Esophagus squamous epithelium (tissue), 4 donors: ENCODE measurements around the gene INPP5E.

Experiments
- POLR2A ChIP-seq, 4 donors: fragments of 450-650 bp; IDR thresholded peaks; one replicate each; pipeline ENCODE4 v1.6.1; 2017; ENCODE audit warnings: antibody characterized with exemption in 4 of 4, mild to moderate bottlenecking in 4 of 4, moderate library complexity in 3 of 4
- TF ChIP-seq, protein P1 (sequence below), 6 experiments: fragments of 450-650 bp in 4 of 6; fragments of 200-600 bp in 2 of 6; sonication (generic) in 2 of 6; IDR thresholded peaks; one replicate each; pipeline ENCODE4 v1.5.1; 2016 to 2019; ENCODE audit warnings: antibody characterized with exemption in 6 of 6, mild to moderate bottlenecking in 4 of 6, moderate library complexity in 4 of 6

DNA sequence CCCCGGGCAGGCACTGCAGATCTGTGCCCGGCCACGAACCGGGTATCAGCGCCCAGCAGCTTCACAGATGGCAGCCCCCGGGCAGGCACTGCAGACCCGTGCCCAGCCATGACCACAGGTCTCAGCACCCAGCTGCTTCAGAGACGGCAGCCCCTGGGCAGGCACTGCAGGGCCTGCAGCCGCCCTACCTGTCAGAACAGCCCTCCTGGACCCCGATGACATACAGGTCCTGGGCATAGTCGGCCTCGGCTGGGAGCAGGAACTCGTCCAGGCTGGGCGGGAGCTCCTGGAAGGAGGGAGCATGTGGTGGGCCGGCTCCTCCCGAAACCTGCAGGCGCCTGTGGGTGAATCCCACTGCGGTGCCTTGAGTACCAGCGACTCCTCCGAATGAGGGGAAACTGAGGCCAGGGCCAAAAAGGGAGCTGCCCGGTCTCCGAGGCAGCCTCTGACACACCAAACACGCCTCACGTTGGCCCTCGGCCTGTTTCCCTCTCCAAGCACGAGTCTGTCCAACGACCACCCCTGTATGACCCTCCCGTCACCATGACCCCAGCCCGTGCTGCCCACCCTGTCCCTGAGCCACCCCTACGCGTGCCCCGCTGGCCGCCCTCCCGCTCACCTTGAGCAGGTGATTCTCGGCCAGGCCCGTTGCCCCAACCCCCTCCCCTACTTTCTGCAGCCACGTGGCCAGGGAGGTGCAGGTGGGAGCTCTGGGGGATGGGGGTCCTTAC is 5.6 kb downstream of the INPP5E start:
- TF ChIP-seq, protein P1, sequence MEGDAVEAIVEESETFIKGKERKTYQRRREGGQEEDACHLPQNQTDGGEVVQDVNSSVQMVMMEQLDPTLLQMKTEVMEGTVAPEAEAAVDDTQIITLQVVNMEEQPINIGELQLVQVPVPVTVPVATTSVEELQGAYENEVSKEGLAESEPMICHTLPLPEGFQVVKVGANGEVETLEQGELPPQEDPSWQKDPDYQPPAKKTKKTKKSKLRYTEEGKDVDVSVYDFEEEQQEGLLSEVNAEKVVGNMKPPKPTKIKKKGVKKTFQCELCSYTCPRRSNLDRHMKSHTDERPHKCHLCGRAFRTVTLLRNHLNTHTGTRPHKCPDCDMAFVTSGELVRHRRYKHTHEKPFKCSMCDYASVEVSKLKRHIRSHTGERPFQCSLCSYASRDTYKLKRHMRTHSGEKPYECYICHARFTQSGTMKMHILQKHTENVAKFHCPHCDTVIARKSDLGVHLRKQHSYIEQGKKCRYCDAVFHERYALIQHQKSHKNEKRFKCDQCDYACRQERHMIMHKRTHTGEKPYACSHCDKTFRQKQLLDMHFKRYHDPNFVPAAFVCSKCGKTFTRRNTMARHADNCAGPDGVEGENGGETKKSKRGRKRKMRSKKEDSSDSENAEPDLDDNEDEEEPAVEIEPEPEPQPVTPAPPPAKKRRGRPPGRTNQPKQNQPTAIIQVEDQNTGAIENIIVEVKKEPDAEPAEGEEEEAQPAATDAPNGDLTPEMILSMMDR (IDR thresholded peaks at IDR 0.05), result no peak
- TF ChIP-seq POLR2A (IDR thresholded peaks at IDR 0.05), result no peak
